Esophagus muscularis mucosa (tissue), 4 donors: Measurements from ENCODE around the gene ADAMTS2.

Experiments used
- EP300 ChIP-seq: sonication (generic); formaldehyde crosslinking; IDR thresholded peaks from one replicate; pipeline ENCODE4 v1.6.1; 2017; ENCODE audit warnings: antibody characterized with exemption
- POLR2A ChIP-seq: fragments of 450-650 bp; IDR thresholded peaks from one replicate; pipeline ENCODE4 v1.6.1; 2017; ENCODE audit warnings: antibody characterized with exemption, moderate library complexity, mild to moderate bottlenecking, low read depth
- POLR2AphosphoS5 ChIP-seq, 2 donors: sonication (generic); formaldehyde crosslinking; IDR thresholded peaks; one replicate each; pipeline ENCODE4 v1.6.1; 2017; ENCODE audit warnings: antibody characterized with exemption in 2 of 2
- TF ChIP-seq, protein P1 (sequence below), 3 experiments: fragments of 200-600 bp in 2 of 3; fragments of 450-650 bp in 1 of 3; sonication (generic) in 2 of 3; IDR thresholded peaks; one replicate each; pipeline ENCODE4 v1.5.1; 2017 to 2019; ENCODE audit warnings: antibody characterized with exemption in 3 of 3, mild to moderate bottlenecking in 2 of 3, moderate library complexity in 1 of 3

DNA sequence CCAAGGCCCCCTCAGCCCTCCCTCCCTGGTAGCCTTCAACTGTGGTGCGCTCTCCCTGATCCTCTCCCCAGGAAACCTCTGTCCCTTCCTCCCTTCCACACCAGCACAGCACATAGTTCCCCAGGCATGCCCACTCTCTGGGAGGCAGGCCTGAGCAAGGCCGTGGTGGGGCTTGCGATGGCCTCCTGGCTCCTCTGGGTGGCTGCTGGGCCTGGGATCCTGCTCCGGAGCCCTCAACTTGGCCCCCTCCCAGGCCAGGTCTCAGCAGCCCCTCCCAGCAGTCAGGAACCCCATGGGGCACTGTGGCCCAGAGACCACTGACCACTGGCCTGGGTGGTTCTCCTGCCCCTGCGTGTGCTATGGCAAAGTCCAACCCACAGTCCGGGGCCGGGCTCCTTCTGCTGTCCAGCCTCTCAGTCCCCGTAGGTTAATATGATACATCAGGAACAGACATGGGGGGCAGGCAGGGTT lies 159.3 kb downstream of the ADAMTS2 start:
- TF ChIP-seq, protein P1, sequence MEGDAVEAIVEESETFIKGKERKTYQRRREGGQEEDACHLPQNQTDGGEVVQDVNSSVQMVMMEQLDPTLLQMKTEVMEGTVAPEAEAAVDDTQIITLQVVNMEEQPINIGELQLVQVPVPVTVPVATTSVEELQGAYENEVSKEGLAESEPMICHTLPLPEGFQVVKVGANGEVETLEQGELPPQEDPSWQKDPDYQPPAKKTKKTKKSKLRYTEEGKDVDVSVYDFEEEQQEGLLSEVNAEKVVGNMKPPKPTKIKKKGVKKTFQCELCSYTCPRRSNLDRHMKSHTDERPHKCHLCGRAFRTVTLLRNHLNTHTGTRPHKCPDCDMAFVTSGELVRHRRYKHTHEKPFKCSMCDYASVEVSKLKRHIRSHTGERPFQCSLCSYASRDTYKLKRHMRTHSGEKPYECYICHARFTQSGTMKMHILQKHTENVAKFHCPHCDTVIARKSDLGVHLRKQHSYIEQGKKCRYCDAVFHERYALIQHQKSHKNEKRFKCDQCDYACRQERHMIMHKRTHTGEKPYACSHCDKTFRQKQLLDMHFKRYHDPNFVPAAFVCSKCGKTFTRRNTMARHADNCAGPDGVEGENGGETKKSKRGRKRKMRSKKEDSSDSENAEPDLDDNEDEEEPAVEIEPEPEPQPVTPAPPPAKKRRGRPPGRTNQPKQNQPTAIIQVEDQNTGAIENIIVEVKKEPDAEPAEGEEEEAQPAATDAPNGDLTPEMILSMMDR (IDR thresholded peaks at IDR 0.05): no peak
- no peak for TF ChIP-seq POLR2A
- TF ChIP-seq POLR2AphosphoS5 (IDR thresholded peaks at IDR 0.05): no peak
- TF ChIP-seq EP300: no peak
